ENCODE measurements around the gene KHDC1L.

GRCh38 chr6:73264446-73264845 lies 39.1 kb upstream of the KHDC1L start:
- no peak for TF ChIP-seq POLR2A (IDR thresholded peaks at IDR 0.05)
- TF ChIP-seq, protein P1, sequence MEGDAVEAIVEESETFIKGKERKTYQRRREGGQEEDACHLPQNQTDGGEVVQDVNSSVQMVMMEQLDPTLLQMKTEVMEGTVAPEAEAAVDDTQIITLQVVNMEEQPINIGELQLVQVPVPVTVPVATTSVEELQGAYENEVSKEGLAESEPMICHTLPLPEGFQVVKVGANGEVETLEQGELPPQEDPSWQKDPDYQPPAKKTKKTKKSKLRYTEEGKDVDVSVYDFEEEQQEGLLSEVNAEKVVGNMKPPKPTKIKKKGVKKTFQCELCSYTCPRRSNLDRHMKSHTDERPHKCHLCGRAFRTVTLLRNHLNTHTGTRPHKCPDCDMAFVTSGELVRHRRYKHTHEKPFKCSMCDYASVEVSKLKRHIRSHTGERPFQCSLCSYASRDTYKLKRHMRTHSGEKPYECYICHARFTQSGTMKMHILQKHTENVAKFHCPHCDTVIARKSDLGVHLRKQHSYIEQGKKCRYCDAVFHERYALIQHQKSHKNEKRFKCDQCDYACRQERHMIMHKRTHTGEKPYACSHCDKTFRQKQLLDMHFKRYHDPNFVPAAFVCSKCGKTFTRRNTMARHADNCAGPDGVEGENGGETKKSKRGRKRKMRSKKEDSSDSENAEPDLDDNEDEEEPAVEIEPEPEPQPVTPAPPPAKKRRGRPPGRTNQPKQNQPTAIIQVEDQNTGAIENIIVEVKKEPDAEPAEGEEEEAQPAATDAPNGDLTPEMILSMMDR (IDR thresholded peaks at IDR 0.05) = no peak
- TF ChIP-seq EP300 (IDR thresholded peaks at IDR 0.05; ENCODE audit: low read depth) = no peak
